Lower lobe of right lung (tissue), 2 donors: ENCODE data around the gene AUTS2. TPM values are rescaled to one million over a fixed set of nuclear protein-coding genes. Genes with fewer than 3 reads are reported as not detected.

Experiments
- ATAC-seq, 2 donors: fragments of 200-7000 bp; cut with Tn5 transposase; one replicate each; pipeline ENCODE4 v1.9.1; 2020 to 2022; ENCODE audit warnings: mild to moderate bottlenecking in 2 of 2, moderate library complexity in 2 of 2
- DNase-seq: peaks from one replicate; pipeline ENCODE4 v3.0.0-alpha.2; 2020
- H3K27ac ChIP-seq: fragments of 200-600 bp; one replicate; pipeline ENCODE4 v1.8.0; 2022
- H3K27me3 ChIP-seq: fragments of 200-600 bp; one replicate; pipeline ENCODE4 v1.8.0; 2022; ENCODE audit warnings: low read depth
- H3K36me3 ChIP-seq: fragments of 200-600 bp; one replicate; pipeline ENCODE4 v1.8.0; 2022; ENCODE audit warnings: mild to moderate bottlenecking
- H3K4me1 ChIP-seq: fragments of 200-600 bp; one replicate; pipeline ENCODE4 v1.8.0; 2022
- H3K4me3 ChIP-seq: fragments of 200-600 bp; one replicate; pipeline ENCODE4 v1.8.0; 2022; ENCODE audit warnings: mild to moderate bottlenecking
- H3K9me3 ChIP-seq: fragments of 200-600 bp; one replicate; pipeline ENCODE4 v1.8.0; 2022
- intact Hi-C: fragments of 100-400 bp; cut with DNase I; formaldehyde crosslinking; loops from one replicate; pipeline ENCODE4 v1.11.0; 2022
- total RNA-seq: library from RNA; stranded (reverse); fragmentation: NEBNext Ultra II Directional; extraction: Animal tissue kit (Norgen Biotek cat#: 25700); gene quantifications from one replicate; pipeline ENCODE4 v1.2.1, GENCODE V29; 2021
- TF ChIP-seq, protein P1 (sequence below): fragments of 200-600 bp; IDR thresholded peaks from one replicate; pipeline ENCODE4 v1.8.0; 2022; ENCODE audit warnings: antibody characterized with exemption, mild to moderate bottlenecking
- donor health status: DM: no; HTN: yes; CAD: no; lungs with severe emphysema.

Gene AUTS2
- total RNA-seq, 1 donor from 2014 or later = 45.7 TPM

DNA sequence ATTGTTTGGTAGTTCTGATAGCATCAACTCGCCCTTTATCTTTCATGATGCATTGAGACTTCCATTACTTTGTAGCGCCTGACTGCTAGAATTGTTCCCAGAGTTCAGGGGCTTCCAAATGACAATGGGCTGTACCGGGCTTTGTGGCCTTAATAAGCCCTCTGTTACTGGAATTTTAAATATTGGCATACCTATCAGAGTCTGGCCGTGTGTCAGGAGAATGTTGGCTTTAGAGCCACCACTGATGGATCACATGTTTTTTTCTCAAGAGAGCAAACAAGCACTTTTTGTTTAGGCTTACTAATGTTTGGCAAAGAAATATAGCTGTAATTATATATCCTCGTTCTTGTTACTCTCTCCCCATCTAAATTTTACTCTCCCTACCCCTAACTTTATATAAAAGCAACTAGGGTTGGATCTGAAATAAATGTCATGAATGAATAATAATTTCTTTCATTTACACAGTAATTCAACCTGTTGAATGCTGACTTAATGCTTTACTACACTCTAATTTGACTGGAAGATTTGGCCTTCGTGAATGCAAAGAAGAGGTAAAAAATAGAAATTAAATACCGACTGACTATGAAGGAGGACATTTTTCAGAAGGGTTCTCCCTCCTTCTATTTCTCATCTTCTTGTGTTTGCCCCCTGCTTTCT, 396.7 kb downstream of the AUTS2 start:
- Histone ChIP-seq H3K4me1 (no peaks in the 10 kb centered on the region), H3K27me3 (no peaks in the 10 kb centered on the region), H3K27ac (no peak overlapping the region), H3K4me3 (no peak overlapping the region), H3K36me3 (no peaks in the 10 kb centered on the region), H3K9me3 (no peaks in the 10 kb centered on the region)
- no peak for ATAC-seq
- TF ChIP-seq, protein P1, sequence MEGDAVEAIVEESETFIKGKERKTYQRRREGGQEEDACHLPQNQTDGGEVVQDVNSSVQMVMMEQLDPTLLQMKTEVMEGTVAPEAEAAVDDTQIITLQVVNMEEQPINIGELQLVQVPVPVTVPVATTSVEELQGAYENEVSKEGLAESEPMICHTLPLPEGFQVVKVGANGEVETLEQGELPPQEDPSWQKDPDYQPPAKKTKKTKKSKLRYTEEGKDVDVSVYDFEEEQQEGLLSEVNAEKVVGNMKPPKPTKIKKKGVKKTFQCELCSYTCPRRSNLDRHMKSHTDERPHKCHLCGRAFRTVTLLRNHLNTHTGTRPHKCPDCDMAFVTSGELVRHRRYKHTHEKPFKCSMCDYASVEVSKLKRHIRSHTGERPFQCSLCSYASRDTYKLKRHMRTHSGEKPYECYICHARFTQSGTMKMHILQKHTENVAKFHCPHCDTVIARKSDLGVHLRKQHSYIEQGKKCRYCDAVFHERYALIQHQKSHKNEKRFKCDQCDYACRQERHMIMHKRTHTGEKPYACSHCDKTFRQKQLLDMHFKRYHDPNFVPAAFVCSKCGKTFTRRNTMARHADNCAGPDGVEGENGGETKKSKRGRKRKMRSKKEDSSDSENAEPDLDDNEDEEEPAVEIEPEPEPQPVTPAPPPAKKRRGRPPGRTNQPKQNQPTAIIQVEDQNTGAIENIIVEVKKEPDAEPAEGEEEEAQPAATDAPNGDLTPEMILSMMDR = no peak
- DNase-seq = no peak
- intact Hi-C loops = no loop called here

DNA sequence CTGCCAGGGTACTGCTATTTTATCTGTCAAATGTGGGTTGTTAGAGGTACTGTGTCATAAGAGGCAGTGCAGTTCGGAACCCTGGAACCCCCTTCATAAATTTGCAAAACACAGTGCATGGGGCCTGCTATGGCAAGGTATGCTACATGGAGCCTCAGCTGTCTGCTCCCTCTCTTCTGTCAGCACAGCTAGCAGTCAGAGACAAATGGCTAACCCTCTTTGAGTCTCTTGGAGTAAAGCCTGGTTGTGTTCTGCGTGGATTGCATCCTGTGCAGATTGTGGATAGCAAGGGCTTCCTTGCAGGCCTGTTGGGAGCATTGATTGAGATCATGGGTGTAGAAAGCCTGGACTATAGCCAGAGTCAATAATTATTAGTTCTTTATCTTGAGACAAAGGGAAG, 397.8 kb downstream of the AUTS2 start:
- Histone ChIP-seq H3K36me3 (no peaks in the 10 kb centered on the region), H3K4me3 (no peak overlapping the region), H3K9me3 (no peaks in the 10 kb centered on the region), H3K4me1 (no peaks in the 10 kb centered on the region), H3K27ac (no peak overlapping the region), H3K27me3 (no peaks in the 10 kb centered on the region)
- intact Hi-C loops = no loop called here
- ATAC-seq (no peak), DNase-seq (no peak)
- TF ChIP-seq, protein P1 = no peak

DNA sequence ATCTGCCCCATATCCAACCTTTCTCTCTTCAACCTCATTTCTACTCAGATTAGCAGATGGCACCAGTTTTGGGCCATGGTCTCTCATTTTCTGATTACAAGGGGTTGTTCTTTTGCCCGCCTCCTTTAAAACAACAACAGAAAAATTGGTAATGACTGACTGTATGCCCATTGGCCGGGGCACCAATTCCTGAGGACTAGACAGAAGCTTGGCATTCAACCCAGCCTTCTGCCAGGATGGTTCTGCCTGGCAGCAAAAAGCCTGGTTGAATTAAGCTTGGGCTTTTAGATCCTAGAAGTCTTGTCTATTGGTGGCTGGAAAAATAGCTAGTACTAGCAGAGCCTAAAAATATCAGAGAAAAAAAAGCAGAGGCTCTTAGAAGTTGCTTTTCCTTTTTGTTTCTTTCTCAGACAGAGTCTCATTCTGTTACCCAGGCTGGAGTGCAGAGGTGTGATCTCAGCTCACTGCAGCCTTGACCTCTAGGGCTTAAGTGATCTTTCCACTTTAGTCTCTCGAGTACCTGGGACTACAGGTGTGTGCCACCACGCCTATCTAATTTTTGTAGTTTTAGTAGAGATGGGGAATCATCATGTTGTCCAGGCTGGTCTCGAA, 402.6 kb downstream of the AUTS2 start:
- H3K4me1 ChIP-seq = no peaks in the 10 kb centered on the region
- H3K36me3 ChIP-seq = no peaks in the 10 kb centered on the region
- intact Hi-C loops = no loop called here
- H3K9me3 ChIP-seq = no peaks in the 10 kb centered on the region
- no peak overlapping the region for H3K4me3 ChIP-seq
- ATAC-seq (no peak), DNase-seq (no peak)
- H3K27ac ChIP-seq = no peak overlapping the region
- no peaks in the 10 kb centered on the region for H3K27me3 ChIP-seq
- TF ChIP-seq, protein P1 = no peak

DNA sequence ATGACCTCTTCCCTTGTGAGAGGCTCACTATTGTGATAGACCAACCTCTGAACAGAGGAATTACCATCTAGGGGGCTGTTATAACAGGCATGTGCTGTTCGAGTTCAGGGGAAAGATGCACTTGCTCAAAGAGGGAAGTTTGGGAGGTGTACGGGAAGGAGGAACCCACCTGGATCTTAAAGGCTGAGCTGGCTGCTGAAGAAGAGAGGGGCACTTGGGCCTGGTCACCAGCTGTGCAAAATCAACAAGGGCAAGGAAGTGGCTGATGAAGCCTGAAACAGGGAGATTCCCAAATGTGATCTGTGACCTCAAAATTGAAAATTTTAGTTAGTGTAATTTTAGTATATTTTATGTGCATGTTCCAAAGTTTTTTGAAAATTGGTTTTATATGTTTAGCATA, 407.2 kb downstream of the AUTS2 start:
- intact Hi-C loops = no loop called here
- Histone ChIP-seq H3K27me3 (no peaks in the 10 kb centered on the region), H3K27ac (no peak overlapping the region), H3K4me1 (no peaks in the 10 kb centered on the region), H3K36me3 (no peaks in the 10 kb centered on the region), H3K4me3 (no peak overlapping the region), H3K9me3 (no peaks in the 10 kb centered on the region)
- DNase-seq (no peak), ATAC-seq (no peak)
- TF ChIP-seq, protein P1 = no peak

DNA sequence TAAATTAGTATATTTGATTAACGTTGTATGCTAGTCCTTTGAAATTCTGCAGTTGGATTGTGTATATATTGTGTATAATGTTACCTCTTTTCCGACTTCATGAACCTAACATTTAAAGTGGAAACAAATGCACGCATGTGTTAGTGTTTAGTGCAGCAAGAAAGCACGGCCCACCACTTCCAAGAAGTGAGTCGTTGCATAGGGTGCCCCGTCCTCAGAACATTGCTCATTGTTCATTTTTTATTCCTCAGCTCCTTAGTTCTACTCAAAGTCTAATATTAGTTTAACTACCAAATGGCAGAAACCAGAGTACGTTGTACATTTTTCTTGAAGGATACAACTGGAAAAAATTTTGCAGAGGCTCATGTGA, 407.6 kb downstream of the AUTS2 start:
- no peak for DNase-seq
- Histone ChIP-seq H3K9me3 (no peaks in the 10 kb centered on the region), H3K27me3 (no peaks in the 10 kb centered on the region), H3K4me3 (no peak overlapping the region), H3K27ac (no peak overlapping the region), H3K36me3 (no peaks in the 10 kb centered on the region), H3K4me1 (no peaks in the 10 kb centered on the region)
- TF ChIP-seq, protein P1 = no peak
- intact Hi-C loops = no loop called here
- no peak for ATAC-seq
